Hepatic stellate cell (primary cell): ENCODE measurements around the gene GRAMD2B.
"Not testable (repeated sequence)": the region's sequence is repeated elsewhere in the genome, so short reads cannot be mapped to it uniquely, and the experiment has no call there.

ENCODE experiments used
- DNase-seq: peaks from one replicate; pipeline ENCODE4 v3.0.0; 2011; ENCODE audit warnings: low spot score

The GRAMD2B gene

GRCh38 chr5:126422994-126423788 is at the start of gene GRAMD2B:
TSS of gene GRAMD2B (plus strand) at chr5:126423409. CDS start at chr5:126423607, 198 bp downstream.
- peak; percentile 64 for DNase-seq

GRCh38 chr5:126374109-126374416 is 49.1 kb upstream of the GRAMD2B start:
- DNase-seq: no peak

- DNase-seq: no peak
Measured at GRCh38 chr5:126376443-126376842, 46.8 kb upstream of the GRAMD2B start.

GRCh38 chr5:126377424-126377823 is 45.8 kb upstream of the GRAMD2B start:
- DNase-seq: no peak

GRCh38 chr5:126380316-126380715 is 42.9 kb upstream of the GRAMD2B start:
- DNase-seq: not testable (repeated sequence)

GRCh38 chr5:126383246-126383645 is 40.0 kb upstream of the GRAMD2B start:
- peak; percentile 17 for DNase-seq

GRCh38 chr5:126383776-126384175 is 39.4 kb upstream of the GRAMD2B start:
- DNase-seq: no peak

GRCh38 chr5:126384985-126385384 is 38.2 kb upstream of the GRAMD2B start:
- peak; percentile 50 for DNase-seq

GRCh38 chr5:126385524-126386502 is 37.4 kb upstream of the GRAMD2B start:
- no peak for DNase-seq

- DNase-seq: no peak
Measured at GRCh38 chr5:126389179-126389578, 34.0 kb upstream of the GRAMD2B start.

GRCh38 chr5:126390051-126390450 is 33.2 kb upstream of the GRAMD2B start:
- DNase-seq: no peak

GRCh38 chr5:126391386-126391785 is 31.8 kb upstream of the GRAMD2B start:
- no peak for DNase-seq

GRCh38 chr5:126394211-126394788 is 28.9 kb upstream of the GRAMD2B start:
- no peak for DNase-seq

- DNase-seq: no peak
Measured at GRCh38 chr5:126395198-126395597, 28.0 kb upstream of the GRAMD2B start.

GRCh38 chr5:126395605-126396004 is 27.6 kb upstream of the GRAMD2B start:
- no peak for DNase-seq

GRCh38 chr5:126396721-126397120 is 26.5 kb upstream of the GRAMD2B start:
- DNase-seq: not testable (repeated sequence)

- no peak for DNase-seq
Measured at GRCh38 chr5:126398791-126399190, 24.4 kb upstream of the GRAMD2B start.

- DNase-seq: no peak
Measured at GRCh38 chr5:126400621-126401251, 22.5 kb upstream of the GRAMD2B start.

- no peak for DNase-seq
Measured at GRCh38 chr5:126402621-126403555, 20.3 kb upstream of the GRAMD2B start.

GRCh38 chr5:126403876-126404275 is 19.3 kb upstream of the GRAMD2B start:
- no peak for DNase-seq

GRCh38 chr5:126410623-126411022 is 12.6 kb upstream of the GRAMD2B start:
- no peak for DNase-seq
